ENCODE measurements around the gene SLX9.
"Not testable (repeated sequence)": the region's sequence is repeated elsewhere in the genome, so short reads cannot be mapped to it uniquely, and the experiment has no call there.

SLX9 gene

GRCh38 chr21:44928500-44929241, 11.2 kb upstream of the SLX9 start:
- H3K9me3 Mint-ChIP-seq; H3K36me3 Mint-ChIP-seq (ENCODE audit: low read depth); H3K27me3 Mint-ChIP-seq: not testable (repeated sequence)
- Mint-ChIP-seq H3K27ac (peak overlapping the region; percentile 79), H3K4me1 (ENCODE audit: low read depth) (peaks cover 83% of the 10 kb centered on the region), H3K4me3 (peak overlapping the region; percentile 85)

DNA sequence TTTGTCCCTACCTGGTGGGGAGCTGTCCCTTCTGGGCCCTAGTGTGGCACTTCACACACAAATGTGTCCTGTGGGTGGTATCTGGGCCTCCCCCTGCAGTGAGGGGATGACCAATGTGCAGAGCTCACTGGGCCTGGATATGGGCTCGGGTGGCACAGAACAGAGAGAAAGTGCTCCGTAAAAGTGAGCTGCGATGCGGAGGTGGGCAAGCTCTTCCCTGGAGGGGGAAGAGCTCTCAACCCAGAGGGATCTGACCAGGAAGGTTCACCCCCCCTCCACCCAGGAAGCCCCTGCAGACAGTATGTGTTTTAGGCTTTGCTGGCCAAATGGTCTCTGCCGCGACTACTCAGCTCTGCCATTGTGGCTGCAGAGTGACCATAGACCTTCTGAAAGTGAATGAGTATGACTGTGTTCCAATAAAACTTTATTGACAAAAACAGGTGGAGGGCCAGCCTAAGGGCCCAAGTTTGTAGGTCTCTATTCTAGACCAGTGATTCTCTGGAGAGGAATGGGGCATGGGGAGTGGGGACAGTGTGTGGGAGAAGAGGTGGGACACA, 10.5 kb upstream of the SLX9 start:
- H3K27me3 Mint-ChIP-seq = no peaks in the 10 kb centered on the region
- peaks cover 76% of the 10 kb centered on the region for H3K4me1 Mint-ChIP-seq (ENCODE audit: low read depth)
- peak overlapping the region; percentile 27 for H3K4me3 Mint-ChIP-seq
- H3K9me3 Mint-ChIP-seq = no peaks in the 10 kb centered on the region
- peak overlapping the region; percentile 49 for H3K27ac Mint-ChIP-seq
- H3K36me3 Mint-ChIP-seq (ENCODE audit: low read depth) = no peaks in the 10 kb centered on the region

DNA sequence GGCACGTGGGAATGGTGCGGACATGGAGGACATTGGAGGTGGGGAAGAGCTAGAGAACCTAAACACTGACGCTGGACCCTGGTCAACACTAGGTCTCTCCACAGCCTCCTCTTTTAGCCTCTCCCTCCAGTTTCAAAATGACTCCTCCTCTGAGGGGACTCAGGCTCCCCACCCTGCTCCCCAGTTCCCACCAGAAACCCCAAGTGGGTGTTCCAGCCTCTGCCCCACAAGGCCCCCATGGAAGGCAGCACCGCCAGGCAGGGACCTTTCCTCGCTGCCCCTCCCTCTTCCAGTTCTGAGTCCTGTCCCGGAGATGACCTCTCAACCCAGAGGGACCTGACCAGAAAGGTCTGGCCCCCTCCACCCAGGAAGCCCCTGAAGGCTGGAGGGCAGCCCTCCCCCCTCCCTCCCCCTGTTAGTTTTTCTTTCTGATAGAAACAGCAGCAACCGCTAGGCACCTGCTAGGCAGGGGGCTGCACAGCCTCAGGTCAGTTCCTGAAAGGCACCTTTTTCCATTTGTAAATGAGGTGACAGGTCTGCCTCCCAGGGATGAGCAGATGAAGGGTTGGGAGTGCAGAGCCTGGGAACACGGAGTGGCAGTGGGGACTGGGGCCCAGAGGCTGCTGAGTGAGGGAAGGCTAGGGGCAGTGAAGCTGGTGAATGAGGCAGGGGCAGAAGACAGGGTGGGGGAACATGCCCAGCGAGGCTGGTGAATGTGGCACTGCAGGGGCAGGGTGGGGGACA, 9.9 kb upstream of the SLX9 start:
- peak overlapping the region; percentile 27 for H3K4me3 Mint-ChIP-seq
- no peaks in the 10 kb centered on the region for H3K9me3 Mint-ChIP-seq
- H3K27me3 Mint-ChIP-seq = no peaks in the 10 kb centered on the region
- H3K27ac Mint-ChIP-seq = peak overlapping the region; percentile 61
- H3K4me1 Mint-ChIP-seq (ENCODE audit: low read depth) = peaks cover 70% of the 10 kb centered on the region
- no peaks in the 10 kb centered on the region for H3K36me3 Mint-ChIP-seq (ENCODE audit: low read depth)

DNA sequence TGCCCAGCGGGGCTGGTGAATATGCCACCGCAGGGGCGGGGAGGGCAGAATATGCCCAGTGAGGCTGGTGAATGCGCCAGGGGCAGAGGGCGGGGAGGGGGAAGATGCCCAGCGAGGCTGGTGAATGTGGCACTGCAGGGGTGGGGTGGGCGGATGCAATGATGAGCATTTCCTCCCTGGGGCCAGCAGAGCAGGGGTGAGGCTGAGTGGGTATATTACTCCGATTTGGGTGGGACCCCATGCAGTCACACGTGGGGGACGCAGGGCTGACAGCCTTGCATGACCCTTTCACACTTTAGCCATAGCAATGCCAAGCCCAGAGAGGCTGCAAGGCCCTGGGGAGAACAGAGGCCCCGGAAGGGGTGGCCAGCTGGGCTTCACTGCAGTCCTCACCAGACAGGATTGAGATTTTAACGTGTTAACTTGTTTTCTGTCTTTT, 9.3 kb upstream of the SLX9 start:
- Mint-ChIP-seq H3K4me3 (peak overlapping the region; percentile 83), H3K36me3 (ENCODE audit: low read depth) (no peaks in the 10 kb centered on the region), H3K9me3 (no peaks in the 10 kb centered on the region), H3K27ac (peak overlapping the region; percentile 61), H3K27me3 (no peaks in the 10 kb centered on the region), H3K4me1 (ENCODE audit: low read depth) (peaks cover 64% of the 10 kb centered on the region)

DNA sequence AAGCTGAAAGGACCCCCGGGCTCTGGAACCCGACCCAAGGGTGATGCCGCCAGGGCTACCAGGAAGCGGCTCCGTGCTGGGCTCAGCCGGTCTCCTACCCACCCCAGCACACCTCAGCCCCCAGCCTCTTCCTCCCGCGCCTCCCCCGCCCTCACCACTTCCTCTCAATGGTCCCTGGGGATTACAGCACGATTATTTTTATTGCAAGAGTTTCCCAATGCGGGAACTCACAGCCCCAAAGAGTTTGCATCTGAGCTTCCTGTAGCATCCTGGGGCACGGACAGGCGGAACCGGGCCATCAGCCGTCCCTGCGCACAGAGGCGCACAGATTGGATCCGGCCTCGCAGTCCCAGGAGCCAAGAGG, 8.7 kb upstream of the SLX9 start:
- no peaks in the 10 kb centered on the region for H3K36me3 Mint-ChIP-seq (ENCODE audit: low read depth)
- H3K27ac Mint-ChIP-seq = peak overlapping the region; percentile 86
- H3K27me3 Mint-ChIP-seq = no peaks in the 10 kb centered on the region
- H3K9me3 Mint-ChIP-seq = no peaks in the 10 kb centered on the region
- H3K4me1 Mint-ChIP-seq (ENCODE audit: low read depth) = peaks cover 58% of the 10 kb centered on the region
- H3K4me3 Mint-ChIP-seq = peak overlapping the region; percentile 83

GRCh38 chr21:44931501-44932407, 8.1 kb upstream of the SLX9 start:
- H3K9me3 Mint-ChIP-seq = no peaks in the 10 kb centered on the region
- no peaks in the 10 kb centered on the region for H3K36me3 Mint-ChIP-seq (ENCODE audit: low read depth)
- H3K4me3 Mint-ChIP-seq = peak overlapping the region; percentile 83
- no peaks in the 10 kb centered on the region for H3K27me3 Mint-ChIP-seq
- H3K4me1 Mint-ChIP-seq (ENCODE audit: low read depth) = peaks cover 52% of the 10 kb centered on the region
- peak overlapping the region; percentile 86 for H3K27ac Mint-ChIP-seq

DNA sequence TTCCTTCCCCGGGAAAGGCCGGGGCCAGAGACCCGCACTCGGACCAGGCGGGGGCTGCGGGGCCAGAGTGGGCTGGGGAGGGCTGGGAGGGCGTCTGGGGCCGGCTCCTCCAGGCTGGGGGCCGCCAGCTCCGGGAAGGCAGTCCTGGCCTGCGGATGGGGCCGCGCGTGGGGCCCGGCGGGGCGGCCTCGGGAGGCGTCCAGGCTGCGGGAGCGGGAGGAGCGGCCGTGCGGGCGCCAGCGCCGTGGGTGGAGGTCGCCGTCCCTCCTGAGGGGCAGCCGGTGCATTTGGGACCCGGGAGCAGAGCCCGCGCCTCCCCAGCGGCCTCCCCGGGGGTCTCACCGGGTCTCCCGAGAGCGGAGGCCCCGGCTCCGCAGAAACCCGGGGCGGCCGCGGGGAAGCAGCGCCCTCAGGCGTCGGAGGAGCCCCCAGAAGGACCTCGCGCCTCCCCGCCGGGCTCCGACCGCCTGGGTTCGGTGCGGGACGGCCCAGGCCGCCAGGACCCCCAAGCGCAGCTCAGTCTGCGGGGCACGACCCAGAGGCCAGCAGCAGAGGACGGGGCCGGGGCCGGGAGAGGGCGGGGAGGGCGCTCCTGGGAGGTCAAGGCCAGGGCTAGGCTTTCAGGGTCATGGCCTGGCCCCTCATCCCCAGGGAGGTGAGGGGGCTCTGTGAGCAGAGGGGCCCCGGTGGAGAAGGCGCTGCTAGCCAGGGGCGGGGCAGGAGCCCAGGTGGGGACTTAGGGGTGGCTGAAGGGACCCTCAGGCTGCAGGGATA, 7.2 kb upstream of the SLX9 start:
- H3K27ac Mint-ChIP-seq = no peak overlapping the region
- peak overlapping the region; percentile 67 for H3K4me3 Mint-ChIP-seq
- no peaks in the 10 kb centered on the region for H3K36me3 Mint-ChIP-seq (ENCODE audit: low read depth)
- peaks cover 44% of the 10 kb centered on the region for H3K4me1 Mint-ChIP-seq (ENCODE audit: low read depth)
- no peaks in the 10 kb centered on the region for H3K27me3 Mint-ChIP-seq
- H3K9me3 Mint-ChIP-seq = no peaks in the 10 kb centered on the region

DNA sequence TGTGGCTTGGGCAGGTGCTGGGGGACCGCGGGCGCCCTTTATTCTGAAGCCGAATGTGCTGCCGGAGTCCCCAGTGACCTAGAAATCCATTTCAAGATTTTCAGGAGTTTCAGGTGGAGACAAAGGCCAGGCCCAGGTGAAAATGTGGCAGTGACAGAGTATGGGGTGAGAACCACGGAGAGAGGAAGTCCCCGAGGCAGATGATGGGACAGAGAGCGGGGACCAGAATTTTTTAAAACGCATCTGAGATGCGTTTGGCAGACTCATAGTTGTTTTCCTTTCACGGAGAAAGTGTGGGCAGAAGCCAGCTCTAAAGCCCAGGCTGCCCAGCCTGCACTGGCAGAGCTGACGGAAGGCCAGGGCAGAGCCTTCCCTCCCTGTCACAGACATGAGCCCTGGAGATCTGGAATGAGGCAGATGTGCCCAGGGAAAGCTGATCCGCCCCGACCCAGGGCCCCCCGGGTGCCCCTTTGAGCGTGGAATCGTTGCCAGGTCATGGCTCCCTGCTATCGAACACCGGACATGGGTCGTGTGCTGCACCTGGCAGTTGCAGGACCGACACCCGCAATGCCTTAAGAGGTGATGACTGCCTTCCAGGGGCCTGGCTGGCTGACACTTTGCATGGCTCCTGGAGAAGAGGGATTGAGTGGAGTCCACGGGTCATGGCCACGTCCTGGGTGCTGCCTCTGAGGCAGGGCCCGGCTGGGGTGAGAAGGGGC, 6.5 kb upstream of the SLX9 start:
- Mint-ChIP-seq H3K27ac (no peak overlapping the region), H3K9me3 (no peaks in the 10 kb centered on the region), H3K4me3 (no peak overlapping the region)

DNA sequence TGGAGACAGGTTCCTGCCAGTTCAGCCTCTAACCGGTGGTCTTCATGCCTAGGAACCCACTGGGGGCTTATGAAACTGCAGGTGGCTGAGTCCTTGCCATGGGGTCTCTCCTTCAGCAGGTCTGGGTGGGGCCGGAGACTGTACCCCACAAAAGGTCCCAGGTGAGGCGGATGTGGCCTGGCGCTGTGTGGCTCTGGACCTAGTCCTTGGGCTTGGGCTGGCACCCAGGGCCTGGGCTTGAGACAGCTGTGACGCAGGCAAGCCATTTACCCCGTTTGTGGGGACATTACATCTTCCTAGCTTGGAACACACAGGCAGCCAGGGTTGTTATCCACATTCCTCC, 5.9 kb upstream of the SLX9 start:
- no peak overlapping the region for H3K27ac Mint-ChIP-seq
- no peak overlapping the region for H3K4me3 Mint-ChIP-seq

More for the DNA sequence above, 6.5 kb upstream of the SLX9 start:
- Mint-ChIP-seq H3K27me3 (no peaks in the 10 kb centered on the region), H3K36me3 (ENCODE audit: low read depth) (no peaks in the 10 kb centered on the region), H3K4me1 (ENCODE audit: low read depth) (peaks cover 37% of the 10 kb centered on the region)

GRCh38 chr21:44934276-44934675, 5.6 kb upstream of the SLX9 start:
- Mint-ChIP-seq H3K27ac (no peak overlapping the region), H3K36me3 (ENCODE audit: low read depth) (no peaks in the 10 kb centered on the region), H3K4me3 (no peak overlapping the region), H3K27me3 (no peaks in the 10 kb centered on the region), H3K9me3 (no peaks in the 10 kb centered on the region), H3K4me1 (ENCODE audit: low read depth) (peaks cover 37% of the 10 kb centered on the region)

More for the DNA sequence above, 5.9 kb upstream of the SLX9 start:
- H3K36me3 Mint-ChIP-seq (ENCODE audit: low read depth) = no peaks in the 10 kb centered on the region
- no peaks in the 10 kb centered on the region for H3K9me3 Mint-ChIP-seq
- H3K4me1 Mint-ChIP-seq (ENCODE audit: low read depth) = peaks cover 37% of the 10 kb centered on the region
- no peaks in the 10 kb centered on the region for H3K27me3 Mint-ChIP-seq

DNA sequence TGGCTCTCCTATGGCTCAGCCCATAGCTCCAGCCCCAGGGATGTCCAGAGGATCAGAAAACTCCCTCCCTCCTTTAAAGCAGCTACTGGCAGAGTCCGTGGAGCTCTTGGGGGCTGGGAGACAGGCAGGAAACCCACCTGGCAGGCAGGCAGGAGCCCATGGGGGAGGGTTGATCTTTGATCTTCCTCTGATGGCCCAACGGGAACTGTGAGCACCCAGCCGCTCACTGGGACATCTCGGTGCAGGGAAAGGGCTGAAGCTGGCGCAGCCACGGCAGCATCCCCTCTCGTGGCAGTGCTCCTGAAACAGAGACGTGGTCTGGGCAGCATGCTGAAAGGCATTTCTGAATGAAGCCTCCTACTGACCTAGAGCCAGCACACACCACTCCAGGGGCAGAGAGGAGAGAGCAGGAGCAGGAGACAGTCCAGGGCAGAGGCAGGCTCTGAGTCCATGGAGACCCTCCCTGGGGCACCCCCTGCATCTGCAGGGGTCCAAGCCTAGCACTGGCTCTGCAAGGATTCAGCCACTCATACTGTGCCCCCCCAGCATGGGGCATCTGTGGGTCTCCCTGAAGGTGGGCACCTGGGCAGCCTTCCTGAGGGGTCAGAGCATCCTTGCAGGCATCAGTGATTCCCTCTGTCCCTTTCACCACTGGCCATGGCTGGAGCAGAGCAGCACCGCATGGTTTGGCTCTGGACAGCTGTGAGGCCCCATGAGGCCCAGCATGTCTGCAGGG, 4.9 kb upstream of the SLX9 start:
- Mint-ChIP-seq H3K27me3 (no peaks in the 10 kb centered on the region), H3K4me3 (no peak overlapping the region), H3K27ac (no peak overlapping the region), H3K9me3 (no peaks in the 10 kb centered on the region), H3K36me3 (ENCODE audit: low read depth) (no peaks in the 10 kb centered on the region), H3K4me1 (ENCODE audit: low read depth) (peaks cover 31% of the 10 kb centered on the region)

GRCh38 chr21:44935533-44935927, 4.3 kb upstream of the SLX9 start:
- no peaks in the 10 kb centered on the region for H3K27me3 Mint-ChIP-seq
- H3K4me1 Mint-ChIP-seq (ENCODE audit: low read depth) = peaks cover 27% of the 10 kb centered on the region
- peaks cover 1% of the 10 kb centered on the region for H3K36me3 Mint-ChIP-seq (ENCODE audit: low read depth)
- no peak overlapping the region for H3K27ac Mint-ChIP-seq
- H3K9me3 Mint-ChIP-seq = no peaks in the 10 kb centered on the region
- H3K4me3 Mint-ChIP-seq = no peak overlapping the region

Measured in stimulated activated naive CD8-positive, alpha-beta T cell treated with anti-CD3 and anti-CD28 coated beads, Interleukin-15, Interleukin-2, amounts not matched to agents 100 ng/mL and 50 ng/mL, for 24 hours (primary cell).